Liver (tissue), 3 donors: ENCODE results near the gene SYTL3.

Experiments used
- ATF3 ChIP-seq: IDR thresholded peaks from 2 replicates; pipeline ENCODE4 v1.6.1; 2016; ENCODE audit warnings: antibody characterized with exemption
- CTCF ChIP-seq: fragments of 150-350 bp; IDR thresholded peaks from 2 replicates; pipeline ENCODE4 v1.5.1; 2017; ENCODE audit warnings: improper control_type of control experiment, low read depth, low read length; ENCODE audit not compliant: missing input control
- EGR1 ChIP-seq, 2 donors: IDR thresholded peaks; 2 replicates each; pipeline ENCODE4 v1.6.1; 2016 to 2018; ENCODE audit warnings: antibody characterized with exemption in 2 of 2, low read depth in 2 of 2
- FOXA1 ChIP-seq: IDR thresholded peaks from 2 replicates; pipeline ENCODE4 v1.6.1; 2016; ENCODE audit warnings: antibody characterized with exemption
- GABPA ChIP-seq, 2 donors: IDR thresholded peaks in 1 of 2; conservative IDR thresholded peaks in 1 of 2; 2 replicates each; pipeline ENCODE4 v1.6.1; 2016; ENCODE audit warnings: antibody characterized with exemption in 2 of 2, mild to moderate bottlenecking in 1 of 2, moderate library complexity in 1 of 2
- HNF4A ChIP-seq, 2 donors: conservative IDR thresholded peaks; 2 replicates each; pipeline ENCODE4 v1.6.1; 2016; ENCODE audit warnings: antibody characterized with exemption in 2 of 2, mild to moderate bottlenecking in 2 of 2
- MAX ChIP-seq: IDR thresholded peaks from 2 replicates; pipeline ENCODE4 v1.6.1; 2016; ENCODE audit warnings: antibody characterized with exemption
- RAD21 ChIP-seq, 2 donors: IDR thresholded peaks; 2 replicates each; pipeline ENCODE4 v1.6.1; 2016; ENCODE audit warnings: antibody characterized with exemption in 2 of 2, mild to moderate bottlenecking in 2 of 2
- REST ChIP-seq: IDR thresholded peaks from 2 replicates; pipeline ENCODE4 v1.6.1; 2016; ENCODE audit warnings: antibody characterized with exemption, mild to moderate bottlenecking
- RXRA ChIP-seq, 2 donors: IDR thresholded peaks; 2 replicates each; pipeline ENCODE4 v1.6.1; 2017 to 2018; ENCODE audit warnings: antibody characterized with exemption in 2 of 2, mild to moderate bottlenecking in 1 of 2
- YY1 ChIP-seq: IDR thresholded peaks from 2 replicates; pipeline ENCODE4 v1.6.1; 2016; ENCODE audit warnings: antibody characterized with exemption, mild to moderate bottlenecking
- ZBTB33 ChIP-seq: IDR thresholded peaks from 2 replicates; pipeline ENCODE4 v1.6.1; 2016; ENCODE audit warnings: antibody characterized with exemption
- donor health status: healthy.
- donor health status: healthy.

- TF ChIP-seq CTCF (peak; percentile 33), ZBTB33 (no peak), ATF3 (no peak), EGR1 (IDR thresholded peaks at IDR 0.05; ENCODE audit: low read depth in 2 of 2) (no peak), YY1 (no peak), GABPA (IDR thresholded peaks at IDR 0.05 in 1 of 2, conservative IDR thresholded peaks at IDR 0.05 in 1 of 2) (no peak), MAX (no peak), FOXA1 (no peak), HNF4A (conservative IDR thresholded peaks at IDR 0.05) (no peak), RAD21 (IDR thresholded peaks at IDR 0.05) (peak; percentile 69 to 78), REST (no peak), RXRA (IDR thresholded peaks at IDR 0.05) (no peak)
Observed at GRCh38 chr6:158793432-158793831, 143.6 kb downstream of the SYTL3 start.
